Common myeloid progenitor, CD34-positive (primary cell): ENCODE measurements around the gene PACS1.

Source experiments
- CTCF ChIA-PET: fragments of 350-600 bp; sonication (Branson Sonifier 250); formaldehyde crosslinking; loops from one replicate; lab custom pipeline; 2021; ENCODE audit warnings: antibody characterized with exemption; lab: Charles Lee
- POLR2A ChIA-PET: fragments of 350-600 bp; sonication (Branson Sonifier 250); formaldehyde crosslinking; loops from one replicate; lab custom pipeline; 2021; ENCODE audit warnings: antibody characterized with exemption; lab: Charles Lee
- DNase-seq, 3 donors: peaks; one replicate each; pipeline versions ENCODE4 v3.0.0 to v3.0.0-alpha.2; 2013
- H3K27ac ChIP-seq, 2 experiments: 1 replicate in 1 of 2; 2 replicates in 1 of 2; pipeline ENCODE4 v1.7.0; 2013; ENCODE audit warnings: inconsistent platforms in 2 of 2, low read length in 2 of 2, mild to moderate bottlenecking in 2 of 2, low read depth in 1 of 2, moderate library complexity in 1 of 2; ENCODE audit not compliant: severe bottlenecking in 2 of 2, insufficient read depth in 1 of 2, poor library complexity in 1 of 2
- H3K27me3 ChIP-seq, 5 experiments: replicated peaks in 2 of 5; 1 replicate in 3 of 5; 2 replicates in 2 of 5; pipeline versions ENCODE4 v1.6.1 to v1.7.0; 2013; ENCODE audit warnings: low read length in 4 of 5, mild to moderate bottlenecking in 2 of 5, moderate library complexity in 2 of 5, inconsistent platforms in 1 of 5; ENCODE audit not compliant: insufficient read depth in 5 of 5, control insufficient read depth in 4 of 5
- H3K36me3 ChIP-seq, 4 experiments: 1 replicate in 2 of 4; 2 replicates in 2 of 4; pipeline versions ENCODE4 v1.6.1 to v1.7.0; 2013; ENCODE audit warnings: low read length in 3 of 4, control low read depth in 1 of 4, mild to moderate bottlenecking in 1 of 4; ENCODE audit not compliant: control insufficient read depth in 4 of 4, insufficient read depth in 4 of 4
- H3K4me1 ChIP-seq, 4 experiments: 1 replicate in 3 of 4; 2 replicates in 1 of 4; pipeline versions ENCODE4 v1.6.1 to v1.7.1; 2013; ENCODE audit warnings: low read length in 3 of 4, mild to moderate bottlenecking in 3 of 4, control low read depth in 1 of 4, inconsistent platforms in 1 of 4, moderate library complexity in 1 of 4; ENCODE audit not compliant: control insufficient read depth in 4 of 4, insufficient read depth in 4 of 4; ENCODE audit errors: control extremely low read depth in 1 of 4
- H3K4me3 ChIP-seq, 7 experiments: 1 replicate in 4 of 7; 2 replicates in 3 of 7; pipeline versions ENCODE4 v1.5.1 to v1.7.0; 2013; ENCODE audit warnings: mild to moderate bottlenecking in 7 of 7, low read length in 6 of 7, moderate library complexity in 6 of 7, inconsistent platforms in 2 of 7, low read depth in 2 of 7, control low read depth in 1 of 7; ENCODE audit not compliant: insufficient read depth in 4 of 7, control insufficient read depth in 1 of 7; ENCODE audit errors: extremely low read depth in 1 of 7
- H3K9me3 ChIP-seq, 5 experiments: 1 replicate in 4 of 5; 2 replicates in 1 of 5; pipeline versions ENCODE4 v1.6.1 to v1.7.1; 2013; ENCODE audit warnings: low read length in 4 of 5, mild to moderate bottlenecking in 2 of 5, inconsistent platforms in 1 of 5, low read depth in 1 of 5, moderate library complexity in 1 of 5; ENCODE audit not compliant: control insufficient read depth in 4 of 5, insufficient read depth in 2 of 5; ENCODE audit errors: control extremely low read depth in 1 of 5
- WGBS: methylation state at CpG from one replicate; pipeline ENCODE4 v1.1.5; 2013; ENCODE audit not compliant: insufficient coverage; 5-methylcytosine and 5-hydroxymethylcytosine counted together

PACS1 gene

GRCh38 chr11:66259225-66259624, 189.2 kb downstream of the PACS1 start:
- ChIA-PET CTCF (interaction anchor here (0.9 to 2.2 kb wide), 7 partner anchors 12 to 83 kb away, joined by 3 to 10 read pairs (median 5); no protein-coding TSS in a partner anchor), POLR2A (no interaction called here)
- Histone ChIP-seq H3K27ac (no peak overlapping the region), H3K36me3 (peaks cover 0 to 14% (median 3%) of the 10 kb centered on the region in 4 experiments), H3K27me3 (peaks cover 0 to 7% (median 0%) of the 10 kb centered on the region in 5 experiments), H3K9me3 (no peaks in the 10 kb centered on the region), H3K4me1 (peaks cover 0 to 20% (median 19%) of the 10 kb centered on the region in 4 experiments), H3K4me3 (no peak overlapping the region)
- 93% methylated on average over 2 of the region's 2 CpGs for WGBS
- no peak for DNase-seq

GRCh38 chr11:66259956-66260355, 189.9 kb downstream of the PACS1 start:
- peaks cover 0 to 19% (median 4%) of the 10 kb centered on the region in 4 experiments for H3K36me3 ChIP-seq
- ChIA-PET POLR2A (interaction anchor here (0.7 kb wide), 1 partner anchor 26 kb away, joined by 7 read pairs; no protein-coding TSS in a partner anchor), CTCF (interaction anchor here (0.6 to 2.2 kb wide), 8 partner anchors 11 to 78 kb away, joined by 3 to 10 read pairs (median 4); no protein-coding TSS in a partner anchor)
- 88% methylated on average over 4 of the region's 4 CpGs for WGBS
- H3K9me3 ChIP-seq, result no peaks in the 10 kb centered on the region
- no peak overlapping the region for H3K4me3 ChIP-seq
- H3K27me3 ChIP-seq, result peaks cover 0 to 7% (median 0%) of the 10 kb centered on the region in 5 experiments
- no peak overlapping the region for H3K27ac ChIP-seq
- DNase-seq, result no peak
- peaks cover 0 to 20% (median 19%) of the 10 kb centered on the region in 4 experiments for H3K4me1 ChIP-seq

- H3K4me1 ChIP-seq, result peaks cover 0 to 21% (median 19%) of the 10 kb centered on the region in 4 experiments
- H3K4me3 ChIP-seq, result no peak overlapping the region
- no peak for DNase-seq
- H3K9me3 ChIP-seq, result no peaks in the 10 kb centered on the region
- H3K36me3 ChIP-seq, result peaks cover 0 to 19% (median 6%) of the 10 kb centered on the region in 4 experiments
- CTCF ChIA-PET, result interaction anchor here (0.6 kb wide), 1 partner anchor 93 kb away, joined by 3 read pairs; no protein-coding TSS in a partner anchor
- H3K27ac ChIP-seq, result no peak overlapping the region
- POLR2A ChIA-PET, result no interaction called here
- H3K27me3 ChIP-seq, result peaks cover 0 to 5% (median 0%) of the 10 kb centered on the region in 5 experiments
- WGBS, result 98% methylated on average over 15 of the region's 16 CpGs
Observed at GRCh38 chr11:66261578-66261977, 191.5 kb downstream of the PACS1 start.

- H3K4me3 ChIP-seq, result no peak overlapping the region
- ChIA-PET CTCF (no interaction called here), POLR2A (no interaction called here)
- 99% methylated on average over 5 of the region's 5 CpGs for WGBS
- H3K27me3 ChIP-seq, result no peaks in the 10 kb centered on the region
- no peak overlapping the region for H3K27ac ChIP-seq
- peaks cover 0 to 19% (median 6%) of the 10 kb centered on the region in 4 experiments for H3K36me3 ChIP-seq
- H3K4me1 ChIP-seq, result peaks cover 0 to 21% (median 18%) of the 10 kb centered on the region in 4 experiments
- no peaks in the 10 kb centered on the region for H3K9me3 ChIP-seq
- DNase-seq, result no peak
Observed at GRCh38 chr11:66262191-66262590, 192.1 kb downstream of the PACS1 start.

- DNase-seq, result no peak
- no peak overlapping the region for H3K4me3 ChIP-seq
- H3K27ac ChIP-seq, result no peak overlapping the region
- CTCF ChIA-PET, result interaction anchor here (1.6 kb wide), 1 partner anchor 17 kb away, joined by 4 read pairs; no protein-coding TSS in a partner anchor
- H3K9me3 ChIP-seq, result no peaks in the 10 kb centered on the region
- 98% methylated on average over 12 of the region's 12 CpGs for WGBS
- POLR2A ChIA-PET, result no interaction called here
- H3K27me3 ChIP-seq, result no peaks in the 10 kb centered on the region
- H3K36me3 ChIP-seq, result peaks cover 0 to 19% (median 6%) of the 10 kb centered on the region in 4 experiments
- H3K4me1 ChIP-seq, result peaks cover 0 to 22% (median 17%) of the 10 kb centered on the region in 4 experiments
Observed at GRCh38 chr11:66262696-66263095, 192.6 kb downstream of the PACS1 start.

GRCh38 chr11:66263231-66263630, 193.2 kb downstream of the PACS1 start:
- peaks cover 0 to 23% (median 18%) of the 10 kb centered on the region in 4 experiments for H3K4me1 ChIP-seq
- POLR2A ChIA-PET, result no interaction called here
- WGBS, result 100% methylated on average over 3 of the region's 4 CpGs
- CTCF ChIA-PET, result interaction anchor here (0.8 to 1.6 kb wide), 2 partner anchors 17 to 19 kb away, joined by 3 to 4 read pairs; no protein-coding TSS in a partner anchor
- H3K36me3 ChIP-seq, result peaks cover 0 to 19% (median 6%) of the 10 kb centered on the region in 4 experiments
- H3K9me3 ChIP-seq, result no peaks in the 10 kb centered on the region
- DNase-seq, result no peak
- H3K4me3 ChIP-seq, result no peak overlapping the region
- no peak overlapping the region for H3K27ac ChIP-seq
- no peaks in the 10 kb centered on the region for H3K27me3 ChIP-seq

- 97% methylated on average over 10 of the region's 10 CpGs for WGBS
- Histone ChIP-seq H3K27ac (no peak overlapping the region), H3K9me3 (no peaks in the 10 kb centered on the region), H3K36me3 (peaks cover 0 to 19% (median 6%) of the 10 kb centered on the region in 4 experiments), H3K4me1 (peaks cover 0 to 19% (median 13%) of the 10 kb centered on the region in 4 experiments), H3K27me3 (no peaks in the 10 kb centered on the region), H3K4me3 (no peak overlapping the region)
- ChIA-PET CTCF (interaction anchor here (0.8 to 1.6 kb wide), 2 partner anchors 18 to 20 kb away, joined by 3 to 4 read pairs; no protein-coding TSS in a partner anchor), POLR2A (no interaction called here)
- DNase-seq, result no peak
Observed at GRCh38 chr11:66263785-66264184, 193.7 kb downstream of the PACS1 start.
